ENCODE measurements around the gene KRTAP10-3.
"Not testable (repeated sequence)": the region's sequence is repeated elsewhere in the genome, so short reads cannot be mapped to it uniquely, and the experiment has no call there.

KRTAP10-3 gene

GRCh38 chr21:44595524-44595923 lies 36.9 kb upstream of the KRTAP10-3 start:
- peaks cover 5% of the 10 kb centered on the region for H3K27me3 Mint-ChIP-seq (ENCODE audit: low read depth, poor library complexity)
- TF ChIP-seq CTCF (IDR thresholded peaks at IDR 0.05): no peak
- no peak overlapping the region for H3K4me3 Mint-ChIP-seq
- DNase-seq: no peak
- peaks cover 26% of the 10 kb centered on the region for H3K9me3 Mint-ChIP-seq
- H3K27ac Mint-ChIP-seq: no peak overlapping the region
- peaks cover 12% of the 10 kb centered on the region for H3K36me3 Mint-ChIP-seq (ENCODE audit: low read depth)
- H3K4me1 Mint-ChIP-seq: peaks cover 56% of the 10 kb centered on the region

GRCh38 chr21:44594406-44594916 lies 35.9 kb upstream of the KRTAP10-3 start:
- peaks cover 23% of the 10 kb centered on the region for H3K9me3 Mint-ChIP-seq
- H3K27ac Mint-ChIP-seq: no peak overlapping the region
- H3K27me3 Mint-ChIP-seq (ENCODE audit: low read depth, poor library complexity): peaks cover 5% of the 10 kb centered on the region
- no peak for DNase-seq
- peaks cover 48% of the 10 kb centered on the region for H3K4me1 Mint-ChIP-seq
- H3K36me3 Mint-ChIP-seq (ENCODE audit: low read depth): peaks cover 12% of the 10 kb centered on the region
- H3K4me3 Mint-ChIP-seq: no peak overlapping the region
- TF ChIP-seq CTCF (IDR thresholded peaks at IDR 0.05): no peak

DNA sequence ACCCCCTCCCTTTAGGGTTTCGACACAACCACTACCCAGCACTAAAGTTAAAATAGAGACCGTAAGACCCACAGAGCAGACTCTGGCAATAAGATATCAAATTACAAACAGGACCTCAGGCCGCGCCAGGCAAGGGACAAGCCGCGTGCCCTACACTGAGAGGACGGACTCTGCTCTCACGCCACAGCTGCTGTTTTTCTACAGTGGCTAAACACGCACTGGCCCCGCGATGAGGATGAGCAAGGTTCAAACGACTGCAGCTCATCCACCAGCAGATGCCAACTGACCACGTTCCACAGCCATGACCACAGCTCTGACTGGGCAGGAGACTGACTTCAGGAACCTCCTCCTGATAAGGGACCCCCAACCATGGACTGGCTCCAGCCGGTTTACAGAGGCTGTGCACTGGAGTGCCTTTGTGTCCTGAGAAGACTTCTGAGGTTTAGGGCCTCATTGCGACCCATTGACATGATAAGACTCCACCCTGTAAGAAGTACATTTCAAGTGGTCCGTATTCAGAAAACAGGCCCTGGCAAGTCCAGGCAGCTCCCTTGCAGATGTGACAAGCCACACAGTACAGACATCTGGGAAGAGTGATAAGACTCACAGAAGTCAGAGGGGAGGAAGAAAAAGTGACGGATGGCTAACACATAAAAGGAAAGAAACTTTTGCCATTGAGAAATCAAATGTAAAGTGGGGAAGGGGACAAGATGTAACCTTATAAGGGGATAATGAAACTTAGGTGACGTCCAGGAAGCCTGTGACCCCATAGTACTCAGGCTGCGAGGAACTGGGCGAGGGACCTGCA lies 35.2 kb upstream of the KRTAP10-3 start:
- H3K36me3 Mint-ChIP-seq (ENCODE audit: low read depth): peaks cover 11% of the 10 kb centered on the region
- no peak for DNase-seq
- no peak for TF ChIP-seq CTCF (IDR thresholded peaks at IDR 0.05)
- H3K4me3 Mint-ChIP-seq: peak overlapping the region; percentile 19
- peak overlapping the region; percentile 82 for H3K27ac Mint-ChIP-seq
- peaks cover 18% of the 10 kb centered on the region for H3K9me3 Mint-ChIP-seq
- H3K4me1 Mint-ChIP-seq: peaks cover 46% of the 10 kb centered on the region
- H3K27me3 Mint-ChIP-seq (ENCODE audit: low read depth, poor library complexity): peaks cover 5% of the 10 kb centered on the region

DNA sequence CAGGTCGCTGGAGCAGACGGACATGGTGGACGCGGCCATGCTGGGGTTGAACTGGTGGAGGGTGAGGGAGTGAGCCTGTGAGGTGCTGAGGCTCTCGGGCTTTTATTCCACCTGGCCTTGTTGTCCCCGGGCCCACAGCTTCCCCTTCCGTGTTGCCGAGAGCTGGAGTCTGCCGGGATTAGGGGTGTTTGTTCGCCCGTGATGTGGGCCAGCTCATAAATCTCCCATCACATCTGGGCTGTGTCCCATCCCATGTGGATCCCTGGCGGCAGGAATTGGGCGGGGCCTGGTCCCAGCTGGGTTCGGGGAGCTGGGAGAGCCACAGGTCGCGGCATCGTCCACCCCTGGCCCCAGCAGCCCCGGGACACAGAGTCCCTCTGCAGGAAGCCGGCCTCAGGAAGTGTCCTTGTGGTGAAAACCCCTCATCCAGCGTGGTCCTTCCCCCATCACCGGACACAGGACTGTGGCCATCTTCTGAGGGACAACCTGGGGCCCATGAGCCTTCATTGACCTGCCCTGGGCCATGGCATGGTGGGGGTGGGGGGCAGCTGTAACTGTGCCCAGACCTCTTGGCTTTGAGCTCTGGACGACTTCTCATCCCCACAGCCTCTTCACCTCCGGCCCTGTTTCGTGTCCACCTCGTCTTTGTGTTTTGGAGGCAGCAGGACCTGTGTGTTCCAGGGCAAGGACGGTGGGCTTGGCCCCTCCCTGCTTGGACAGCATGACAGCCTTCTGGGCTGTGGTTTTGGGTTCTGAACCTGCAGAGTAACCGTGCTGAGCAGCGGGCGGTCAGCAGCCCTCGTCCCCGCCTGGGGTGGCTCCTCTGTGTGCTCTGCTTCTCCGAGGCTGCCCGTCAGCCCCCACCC lies 34.1 kb upstream of the KRTAP10-3 start, which contains the start of gene KRTAP10-6:
Gene KRTAP10-6, minus strand, starts transcription at position 60 of the 866 bp plus-strand sequence. Its CDS starts 21 bp downstream, at position 39.
- Mint-ChIP-seq H3K9me3 (peaks cover 11% of the 10 kb centered on the region), H3K4me1 (peaks cover 35% of the 10 kb centered on the region), H3K36me3 (ENCODE audit: low read depth) (peaks cover under 1% of the 10 kb centered on the region), H3K4me3 (no peak within 1 kb of the TSS), H3K27ac (peak within 1 kb of the TSS; percentile 92), H3K27me3 (ENCODE audit: low read depth, poor library complexity) (peaks cover 4% of the 10 kb centered on the region)
- no peak for DNase-seq
- TF ChIP-seq CTCF (IDR thresholded peaks at IDR 0.05): no peak

GRCh38 chr21:44591801-44592130 lies 33.2 kb upstream of the KRTAP10-3 start:
- H3K27me3 Mint-ChIP-seq (ENCODE audit: low read depth, poor library complexity); H3K4me3 Mint-ChIP-seq; H3K36me3 Mint-ChIP-seq (ENCODE audit: low read depth); DNase-seq: not testable (repeated sequence)
- Mint-ChIP-seq H3K4me1 (peaks cover 35% of the 10 kb centered on the region), H3K9me3 (peaks cover 14% of the 10 kb centered on the region), H3K27ac (peak overlapping the region; percentile 92)

GRCh38 chr21:44590897-44591800 lies 32.6 kb upstream of the KRTAP10-3 start:
- Mint-ChIP-seq H3K27ac (peak overlapping the region; percentile 92), H3K9me3 (peaks cover 20% of the 10 kb centered on the region), H3K4me1 (peaks cover 35% of the 10 kb centered on the region)
- not testable (repeated sequence) for DNase-seq; H3K36me3 Mint-ChIP-seq (ENCODE audit: low read depth); H3K27me3 Mint-ChIP-seq (ENCODE audit: low read depth, poor library complexity); H3K4me3 Mint-ChIP-seq
